K562 (cell line): ENCODE measurements around the gene CHST8. TPM values are rescaled to one million over a fixed set of nuclear protein-coding genes. Genes with fewer than 3 reads are reported as not detected.

Experiments
- ATAC-seq: fragments of 200-7000 bp; cut with Tn5 transposase; 3 replicates; pipeline ENCODE4 v1.9.1; 2020; ENCODE audit warnings: moderate library complexity
- BruUV-seq: library from RNA; stranded (reverse); fragments of 400-500 nt; replicated peaks from 2 replicates; lab custom pipeline; 2021; lab: Mats Ljungman, UMichigan
- CTCF ChIA-PET: fragments of 300-600 bp; formaldehyde crosslinking; extraction: SDS; loops from one replicate; lab custom pipeline; 2021; ENCODE audit warnings: low intra/inter-chr PET ratio; lab: Yijun Ruan, JAX
- POLR2A ChIA-PET: fragments of 300-600, 350-650 bp; sonication (Branson Sonifier 250); formaldehyde crosslinking; extraction: SDS; loops from one replicate; lab custom pipeline; 2021; ENCODE audit warnings: antibody characterized with exemption, inconsistent platforms; lab: Yijun Ruan, JAX
- DNase-seq, 4 experiments: peaks; one replicate each; pipeline versions ENCODE4 v3.0.0 to v3.0.0-alpha.2; 2011 to 2018; ENCODE audit warnings: low spot score in 3 of 4, mixed read lengths in 3 of 4; ENCODE audit errors: extremely low read depth in 1 of 4
- FAIRE-seq: peaks from 2 replicates; lab custom pipeline; 2011; peaks lifted over from hg19 to GRCh38; lab: Jason Lieb, UNC
- H2AFZ ChIP-seq: 2 replicates; pipeline ENCODE4 v1.6.0; 2011; ENCODE audit warnings: low read depth, low read length, control low read depth, inconsistent platforms
- H3K27ac ChIP-seq: fragments of 200-600 bp; 3 replicates; pipeline ENCODE4 v1.8.0; 2011; ENCODE audit warnings: low read depth, mild to moderate bottlenecking, control low read depth, inconsistent platforms, low read length, moderate library complexity, mixed read lengths; ENCODE audit errors: extremely low read depth
- H3K27me3 ChIP-seq, 2 experiments: fragments of 300-600 bp in 1 of 2; 2 replicates in 1 of 2; 3 replicates in 1 of 2; pipeline versions ENCODE4 v1.6.0 to v1.8.0; 2011; ENCODE audit warnings: inconsistent platforms in 2 of 2, low read length in 2 of 2, mild to moderate bottlenecking in 1 of 2, mixed read lengths in 1 of 2, moderate library complexity in 1 of 2; ENCODE audit not compliant: control insufficient read depth in 2 of 2, insufficient read depth in 2 of 2
- H3K36me3 ChIP-seq: fragments of 300-600 bp; 3 replicates; pipeline ENCODE4 v1.8.0; 2011; ENCODE audit warnings: mild to moderate bottlenecking, low read length, inconsistent platforms; ENCODE audit not compliant: control insufficient read depth, insufficient read depth
- H3K4me1 ChIP-seq, 2 experiments: fragments of 200-600 bp in 1 of 2; replicated peaks in 1 of 2; 2 replicates in 1 of 2; 3 replicates in 1 of 2; pipeline versions ENCODE4 v1.5.1 to v1.8.0; 2011; ENCODE audit warnings: inconsistent platforms in 2 of 2, low read length in 2 of 2, mild to moderate bottlenecking in 1 of 2, mixed read lengths in 1 of 2, moderate library complexity in 1 of 2; ENCODE audit not compliant: control insufficient read depth in 2 of 2, insufficient read depth in 2 of 2
- H3K4me2 ChIP-seq: 2 replicates; pipeline ENCODE4 v1.6.1; 2011; ENCODE audit warnings: low read length, control low read depth, inconsistent platforms, mixed read lengths; ENCODE audit not compliant: insufficient read depth
- H3K4me3 ChIP-seq: fragments of 200-600 bp; sonication (generic), shearing (Covaris generic); 2 replicates; pipeline ENCODE4 v1.5.1; 2016; ENCODE audit warnings: control low read depth, inconsistent platforms
- H3K79me2 ChIP-seq: fragments of 200-600 bp; 3 replicates; pipeline ENCODE4 v1.8.0; 2011; ENCODE audit warnings: low read length, inconsistent platforms; ENCODE audit not compliant: control insufficient read depth, insufficient read depth
- H3K9ac ChIP-seq, 2 experiments: 2 replicates each; pipeline versions ENCODE4 v1.6.0 to v1.6.1; 2011; ENCODE audit warnings: low read depth in 2 of 2, low read length in 2 of 2, control low read depth in 1 of 2, inconsistent platforms in 1 of 2, mild to moderate bottlenecking in 1 of 2, mixed read lengths in 1 of 2; ENCODE audit not compliant: insufficient read depth in 1 of 2
- H3K9me1 ChIP-seq: one replicate; pipeline ENCODE4 v1.6.0; 2011; ENCODE audit warnings: inconsistent platforms, mild to moderate bottlenecking, low read length, moderate library complexity; ENCODE audit not compliant: control insufficient read depth, insufficient read depth
- H3K9me3 ChIP-seq: replicated peaks from 2 replicates; pipeline ENCODE4 v1.5.1; 2011; ENCODE audit warnings: low read depth, low read length, inconsistent platforms; ENCODE audit not compliant: control insufficient read depth, insufficient read depth
- H4K20me1 ChIP-seq: replicated peaks from 2 replicates; pipeline ENCODE4 v1.6.1; 2011; ENCODE audit warnings: low read length, inconsistent platforms, mixed read lengths; ENCODE audit not compliant: control insufficient read depth, insufficient read depth
- WGBS: fragments of 100-300 bp; shearing (Covaris generic); methylation state at CpG from one replicate; pipeline ENCODE4 v1.1.6; 2016; ENCODE audit warnings: low coverage, mixed read lengths; ENCODE audit not compliant: insufficient coverage; ENCODE audit errors: missing lambda C conversion rate; 5-methylcytosine and 5-hydroxymethylcytosine counted together
- in situ Hi-C: fragments of 300-500 bp; cut with MboI; formaldehyde crosslinking; loops from 4 replicates; pipeline ENCODE4 v1.15.0; 2018; ENCODE audit warnings: inconsistent platforms, mixed read lengths
- intact Hi-C: fragments of 100-400 bp; cut with micrococcal nuclease; formaldehyde crosslinking; loops from 2 replicates; pipeline ENCODE4 v1.14.2; 2022
- polyA plus RNA-seq, 8 experiments: library from polyadenylated mRNA; depleted of rRNA in 4 of 8; stranded (reverse) in 5 of 8; unstranded in 3 of 8; fragments of >200 nt; fragmentation: Nextera tagmentation in 2 of 8; fragmentation: Illumina TruSeq in 1 of 8; extraction: Ambion mirVana in 2 of 8; extraction: Trizol in 1 of 8; gene quantifications; 2 replicates each; pipeline versions ENCODE4 v1.2.1 to v1.2.3, GENCODE V29; 2011 to 2014; ENCODE audit warnings: inconsistent platforms in 1 of 8, missing spikeins in 1 of 8
- total RNA-seq, 7 experiments: library from RNA; depleted of rRNA in 6 of 7; stranded (reverse); fragments of >200 nt in 6 of 7; fragmentation: Illumina TruSeq in 2 of 7; extraction: Trizol in 2 of 7; gene quantifications; 2 replicates each; pipeline versions ENCODE4 v1.2.1 to v1.2.3, GENCODE V29; 2011 to 2021; ENCODE audit warnings: low replicate concordance in 1 of 7
- TF ChIP-seq, protein P1 (sequence below): fragments of 250-450 bp; sonication (Bioruptor Pico); IDR thresholded peaks from 2 replicates; pipeline ENCODE4 v1.5.0; 2020; ENCODE audit warnings: mild to moderate bottlenecking, borderline replicate concordance

Gene CHST8
- total and polyA plus RNA-seq, 9 of the 15 experiments (the other 6 are each of a cell fraction or from before 2014, with no cell fraction given), result 0.11 TPM; not detected in 8

DNA sequence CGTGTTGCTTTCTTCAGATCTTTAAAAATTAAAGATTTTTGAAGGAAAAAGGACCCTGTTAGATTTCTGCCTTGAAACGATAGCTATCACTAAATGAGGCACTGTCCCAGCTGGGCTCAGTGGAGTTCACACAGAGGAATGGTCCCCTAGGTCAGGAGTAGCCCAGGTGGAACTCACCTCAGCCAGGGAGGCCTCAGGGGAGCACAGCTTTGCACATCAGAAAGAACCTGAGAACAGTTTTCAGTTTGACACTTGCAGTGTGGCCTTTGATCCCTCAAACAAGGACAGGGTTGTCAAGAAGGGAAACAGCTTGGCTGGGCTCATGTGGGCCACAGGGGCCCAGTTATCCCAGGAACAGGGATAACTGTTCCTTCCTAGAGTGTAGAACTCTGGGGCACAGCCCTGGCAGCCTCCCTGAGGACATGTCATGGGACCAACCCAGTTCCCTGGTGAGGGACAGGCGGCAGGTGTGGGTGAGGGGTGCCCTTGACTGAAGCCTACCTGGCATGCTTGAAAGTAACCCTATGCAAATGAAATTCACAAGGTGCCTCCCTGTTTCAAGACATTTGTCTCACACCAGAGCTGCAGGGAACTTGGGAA lies 59.4 kb downstream of the CHST8 start:
- FAIRE-seq, result no peak
- DNase-seq, result no peak
- 0% methylated on average over 3 of the region's 3 CpGs for WGBS
- TF ChIP-seq, protein P1, sequence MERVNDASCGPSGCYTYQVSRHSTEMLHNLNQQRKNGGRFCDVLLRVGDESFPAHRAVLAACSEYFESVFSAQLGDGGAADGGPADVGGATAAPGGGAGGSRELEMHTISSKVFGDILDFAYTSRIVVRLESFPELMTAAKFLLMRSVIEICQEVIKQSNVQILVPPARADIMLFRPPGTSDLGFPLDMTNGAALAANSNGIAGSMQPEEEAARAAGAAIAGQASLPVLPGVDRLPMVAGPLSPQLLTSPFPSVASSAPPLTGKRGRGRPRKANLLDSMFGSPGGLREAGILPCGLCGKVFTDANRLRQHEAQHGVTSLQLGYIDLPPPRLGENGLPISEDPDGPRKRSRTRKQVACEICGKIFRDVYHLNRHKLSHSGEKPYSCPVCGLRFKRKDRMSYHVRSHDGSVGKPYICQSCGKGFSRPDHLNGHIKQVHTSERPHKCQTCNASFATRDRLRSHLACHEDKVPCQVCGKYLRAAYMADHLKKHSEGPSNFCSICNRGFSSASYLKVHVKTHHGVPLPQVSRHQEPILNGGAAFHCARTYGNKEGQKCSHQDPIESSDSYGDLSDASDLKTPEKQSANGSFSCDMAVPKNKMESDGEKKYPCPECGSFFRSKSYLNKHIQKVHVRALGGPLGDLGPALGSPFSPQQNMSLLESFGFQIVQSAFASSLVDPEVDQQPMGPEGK, result no peak
- Histone ChIP-seq H2AFZ (no peak overlapping the region), H3K4me3 (no peak overlapping the region), H3K36me3 (no peaks in the 10 kb centered on the region), H4K20me1 (peaks cover 12% of the 10 kb centered on the region), H3K4me2 (no peak overlapping the region), H3K27me3 (peaks cover 7 to 32% of the 10 kb centered on the region in 2 experiments), H3K27ac (no peak overlapping the region), H3K9ac (no peak overlapping the region), H3K9me1 (no peaks in the 10 kb centered on the region), H3K4me1 (no peaks in the 10 kb centered on the region), H3K9me3 (no peaks in the 10 kb centered on the region), H3K79me2 (no peaks in the 10 kb centered on the region)
- CTCF ChIA-PET, result no interaction called here
- intact Hi-C loops, result no loop called here
- no TSS peak for BruUV-seq
- POLR2A ChIA-PET, result interaction anchor here (0.6 kb wide), 1 partner anchor 24 kb away, joined by 3 read pairs; no protein-coding TSS in a partner anchor
- in situ Hi-C loops, result no loop called here
- ATAC-seq, result no peak
